ENCODE measurements around the gene TCAIM. TPM values are rescaled to one million over a fixed set of nuclear protein-coding genes. Genes with fewer than 3 reads are reported as not detected.

The TCAIM gene
- total RNA-seq (2021; ENCODE audit: unreplicated experiment), result 19.5 TPM
- polyA plus RNA-seq (2012; ENCODE audit: insufficient read length), result 9.9 TPM
- Bru-seq, nascent RNA, result percentile 67 among the genes with signal in this experiment
- percentile 72 among the genes with signal in this experiment for BruChase-seq, experiment 1, labeled RNA remaining after a 2-hour chase
- percentile 73 among the genes with signal in this experiment for BruChase-seq, experiment 2, labeled RNA remaining after a 6-hour chase
- long read RNA-seq, transcript TCAIM-203 (4 exons, 2,178 nt), result major isoform, 11 of 42 reads
- long read RNA-seq, transcript TCAIM-202 (4 exons, 1,998 nt), result minor isoform, 5 of 42 reads
- long read RNA-seq, partial matches to known transcripts, result 2 of 42 reads
- long read RNA-seq, other reads (novel, unspliced or antisense), result 16 of 42 reads

- in situ Hi-C loops (cut with HindIII; ENCODE audit: low pct_unique_long_range_greater_than_20kb, low sequenced_read_pairs), result no loop called here
Measured at GRCh38 chr3:44338010-44338827, at the start of gene TCAIM. TCAIM (plus strand) TSS chr3:44338766; CDS start chr3:44354783, 16,017 bp downstream.

GRCh38 chr3:44289882-44290462 is 48.6 kb upstream of the TCAIM start:
- in situ Hi-C loops (cut with HindIII; ENCODE audit: low pct_unique_long_range_greater_than_20kb, low sequenced_read_pairs), result no loop called here

More at GRCh38 chr3:44338010-44338827, at the start of gene TCAIM:
- CTCF ChIA-PET, result interaction anchor here (0.6 kb wide), 1 partner anchor 1757 kb away, joined by 3 read pairs; the partner anchor contains the start of gene SEC22C
- DNase-seq (ENCODE audit: low read depth, low spot score) (peak; percentile 67), ATAC-seq (peak; percentile 99)
- Histone ChIP-seq H3K4me3 (ENCODE audit: low read depth in 2 of 2, low read length in 2 of 2) (peak within 1 kb of the TSS; percentile 63 to 68), H3K9me3 (ENCODE audit: control insufficient read depth, insufficient read depth, low read depth, low read length) (no peaks in the 10 kb centered on the region), H3K27me3 (ENCODE audit: control insufficient read depth, insufficient read depth, low read length) (no peaks in the 10 kb centered on the region; the same call in 1 of the 2 replicates), H3K27ac (ENCODE audit: low read length) (peak within 1 kb of the TSS; percentile 83), H3K36me3 (ENCODE audit: control insufficient read depth, insufficient read depth, low read length) (no peaks in the 10 kb centered on the region; the same call in 1 of the 2 replicates), H3K4me1 (ENCODE audit: control insufficient read depth, insufficient read depth, low read length) (peaks cover 15% of the 10 kb centered on the region)
- TF ChIP-seq POLR2AphosphoS5 (IDR thresholded peaks at IDR 0.05; ENCODE audit: low read depth, low read length), result peak; percentile 72
- TF ChIP-seq SIN3A (IDR thresholded peaks at IDR 0.05; ENCODE audit: borderline replicate concordance, insufficient read depth, low read depth, low read length), result no peak
- TF ChIP-seq CTCF (IDR thresholded peaks at IDR 0.05), result no peak
- intact Hi-C loops (cut with micrococcal nuclease; ENCODE audit: unreplicated experiment), result no loop called here
- BruUV-seq (replicated peaks), result no TSS peak
- POLR2A ChIA-PET, result no interaction called here

More at GRCh38 chr3:44289882-44290462, 48.6 kb upstream of the TCAIM start:
- H3K27me3 ChIP-seq (ENCODE audit: control insufficient read depth, insufficient read depth, low read length), result no peaks in the 10 kb centered on the region; the same call in 1 of the 2 replicates
- POLR2A ChIA-PET, result no interaction called here
- CTCF ChIA-PET, result no interaction called here
- DNase-seq (ENCODE audit: low read depth, low spot score) (no peak), ATAC-seq (no peak)
- no peaks in the 10 kb centered on the region for H3K9me3 ChIP-seq (ENCODE audit: control insufficient read depth, insufficient read depth, low read depth, low read length)
- intact Hi-C loops (cut with micrococcal nuclease; ENCODE audit: unreplicated experiment), result no loop called here
- no peaks in the 10 kb centered on the region for H3K4me1 ChIP-seq (ENCODE audit: control insufficient read depth, insufficient read depth, low read length)
- H3K27ac ChIP-seq (ENCODE audit: low read length), result no peak overlapping the region
- no peak overlapping the region for H3K4me3 ChIP-seq (ENCODE audit: low read depth in 2 of 2, low read length in 2 of 2)
- BruUV-seq (replicated peaks), result no TSS peak
- TF ChIP-seq SIN3A (IDR thresholded peaks at IDR 0.05; ENCODE audit: borderline replicate concordance, insufficient read depth, low read depth, low read length) (no peak), CTCF (IDR thresholded peaks at IDR 0.05) (no peak), REST (IDR thresholded peaks at IDR 0.05; ENCODE audit: insufficient read depth in 1 of 2, low read depth in 2 of 2, low read length in 1 of 2) (no peak), TCF7L2 (IDR thresholded peaks at IDR 0.05; ENCODE audit: low read depth, low read length) (no peak), POLR2AphosphoS5 (IDR thresholded peaks at IDR 0.05; ENCODE audit: low read depth, low read length) (no peak)
- H3K36me3 ChIP-seq (ENCODE audit: control insufficient read depth, insufficient read depth, low read length), result no peaks in the 10 kb centered on the region
